SW 1271 (cell line): Measurements from ENCODE around the gene UBN1.
"Not testable (repeated sequence)": the region's sequence is repeated elsewhere in the genome, so short reads cannot be mapped to it uniquely, and the experiment has no call there.

Source experiments
- DNase-seq, 2 experiments: peaks; one replicate each; lab custom pipeline; 2025; lab: John Stamatoyannopoulos, UW

The UBN1 gene

GRCh38 chr16:4884972-4885874, 37.9 kb downstream of the UBN1 start:
- DNase-seq: no peak

- DNase-seq: no peak
These were observed 38.9 kb downstream of the UBN1 start for GRCh38 chr16:4886151-4886550.

GRCh38 chr16:4888428-4889135, 41.3 kb downstream of the UBN1 start:
- no peak for DNase-seq

- no peak for DNase-seq
These were observed 42.7 kb downstream of the UBN1 start for GRCh38 chr16:4890026-4890425.

- DNase-seq: no peak
These were observed 43.4 kb downstream of the UBN1 start for GRCh38 chr16:4890686-4891085.

GRCh38 chr16:4891097-4891885, 44.0 kb downstream of the UBN1 start:
- no peak for DNase-seq

- no peak for DNase-seq
These were observed 44.6 kb downstream of the UBN1 start for GRCh38 chr16:4891886-4892216.

GRCh38 chr16:4892361-4893102, 45.3 kb downstream of the UBN1 start:
- DNase-seq: no peak

GRCh38 chr16:4893103-4893862, 46.0 kb downstream of the UBN1 start:
- no peak for DNase-seq

GRCh38 chr16:4894276-4895150, 47.2 kb downstream of the UBN1 start:
- no peak for DNase-seq

- DNase-seq: no peak
These were observed 48.1 kb downstream of the UBN1 start for GRCh38 chr16:4895366-4895765.

- not testable (repeated sequence) for DNase-seq
These were observed 49.5 kb downstream of the UBN1 start for GRCh38 chr16:4896761-4897160.

- DNase-seq: no peak
These were observed 50.0 kb downstream of the UBN1 start for GRCh38 chr16:4897328-4897727.

GRCh38 chr16:4898811-4899473, 51.7 kb downstream of the UBN1 start:
- no peak for DNase-seq

- DNase-seq: no peak
These were observed 52.2 kb downstream of the UBN1 start for GRCh38 chr16:4899474-4899846.

- DNase-seq: no peak
These were observed 52.8 kb downstream of the UBN1 start for GRCh38 chr16:4900036-4900435.

- no peak for DNase-seq
These were observed 53.5 kb downstream of the UBN1 start for GRCh38 chr16:4900750-4901149.

- DNase-seq: no peak
These were observed 54.8 kb downstream of the UBN1 start for GRCh38 chr16:4902038-4902437.

GRCh38 chr16:4904108-4904941, 57.0 kb downstream of the UBN1 start:
- DNase-seq: no peak
